WTC11 (cell line): Measurements from ENCODE around the gene AKAP1. TPM values are rescaled to one million over a fixed set of nuclear protein-coding genes. Genes with fewer than 3 reads are reported as not detected.

Experiments used
- ATAC-seq: fragments of 200-7000 bp; cut with Tn5 transposase; 2 replicates; pipeline ENCODE4 v1.10.0; 2021; ENCODE audit warnings: mild to moderate bottlenecking, moderate library complexity
- CTCF ChIA-PET: fragments of 300-600 bp; sonication (Branson Sonifier 250); formaldehyde crosslinking; loops from one replicate; lab custom pipeline; 2021; ENCODE audit warnings: antibody characterized with exemption; lab: Charles Lee
- POLR2A ChIA-PET: fragments of 350-600 bp; sonication (Branson Sonifier 250); formaldehyde crosslinking; loops from one replicate; lab custom pipeline; 2021; ENCODE audit warnings: antibody characterized with exemption; lab: Charles Lee
- DNase-seq: peaks from one replicate; pipeline ENCODE4 v3.0.0; 2021; ENCODE audit warnings: low spot score
- H3K27ac Mint-ChIP-seq: 2 replicates; pipeline ENCODE4 v1.8.0; 2021; ENCODE audit warnings: mixed read lengths
- H3K27me3 Mint-ChIP-seq: 2 replicates; pipeline ENCODE4 v1.8.0; 2021; ENCODE audit warnings: low read depth, mild to moderate bottlenecking, moderate library complexity, mixed read lengths
- H3K36me3 Mint-ChIP-seq: 2 replicates; pipeline ENCODE4 v1.8.0; 2021; ENCODE audit warnings: mixed read lengths
- H3K4me1 Mint-ChIP-seq: 2 replicates; pipeline ENCODE4 v1.8.0; 2022; ENCODE audit warnings: mixed read lengths
- H3K4me3 Mint-ChIP-seq: 2 replicates; pipeline ENCODE4 v1.8.0; 2021; ENCODE audit warnings: mild to moderate bottlenecking, moderate library complexity, mixed read lengths
- H3K9me3 Mint-ChIP-seq: 2 replicates; pipeline ENCODE4 v1.8.0; 2021; ENCODE audit warnings: mixed read lengths
- AFF4 ChIP-seq: sonication (generic); formaldehyde crosslinking; IDR thresholded peaks from 2 replicates; pipeline ENCODE4 v1.8.1; 2023; ENCODE audit warnings: mild to moderate bottlenecking, missing genetic modification reagents, borderline replicate concordance
- ATF2 ChIP-seq: sonication (generic); formaldehyde crosslinking; IDR thresholded peaks from 2 replicates; pipeline ENCODE4 v1.8.1; 2022; ENCODE audit warnings: low read depth, missing genetic modification reagents, borderline replicate concordance
- CBFB ChIP-seq: sonication (generic); formaldehyde crosslinking; IDR thresholded peaks from 2 replicates; pipeline ENCODE4 v1.8.1; 2022; ENCODE audit warnings: mild to moderate bottlenecking, low read depth, missing genetic modification reagents
- CREM ChIP-seq: sonication (generic); formaldehyde crosslinking; IDR thresholded peaks from 2 replicates; pipeline ENCODE4 v1.8.1; 2022; ENCODE audit warnings: mild to moderate bottlenecking, missing genetic modification reagents, moderate library complexity
- E2F4 ChIP-seq: sonication (generic); formaldehyde crosslinking; IDR thresholded peaks from 2 replicates; pipeline ENCODE4 v1.8.1; 2022; ENCODE audit warnings: low read depth, mild to moderate bottlenecking, moderate library complexity, missing genetic modification reagents, borderline replicate concordance
- ETV6 ChIP-seq: sonication (generic); formaldehyde crosslinking; IDR thresholded peaks from 2 replicates; pipeline ENCODE4 v1.8.1; 2022; ENCODE audit warnings: mild to moderate bottlenecking, missing genetic modification reagents
- HMGA2 ChIP-seq: fragments of 250-450 bp; sonication (Bioruptor Pico); IDR thresholded peaks from 2 replicates; pipeline ENCODE4 v1.4.0; 2021; ENCODE audit warnings: mild to moderate bottlenecking, moderate library complexity
- JUN ChIP-seq: sonication (generic); formaldehyde crosslinking; IDR thresholded peaks from 2 replicates; pipeline ENCODE4 v1.8.0; 2023; ENCODE audit warnings: mild to moderate bottlenecking, missing genetic modification reagents
- NR2C2 ChIP-seq: sonication (generic); formaldehyde crosslinking; IDR thresholded peaks from 2 replicates; pipeline ENCODE4 v1.8.0; 2022; ENCODE audit warnings: mild to moderate bottlenecking, missing genetic modification reagents
- NR3C1 ChIP-seq: sonication (generic); formaldehyde crosslinking; conservative IDR thresholded peaks from 2 replicates; pipeline ENCODE4 v1.8.1; 2023; ENCODE audit warnings: low read depth, mild to moderate bottlenecking, missing genetic modification reagents
- PREB ChIP-seq: sonication (generic); formaldehyde crosslinking; IDR thresholded peaks from 2 replicates; pipeline ENCODE4 v1.8.1; 2022; ENCODE audit warnings: mild to moderate bottlenecking, missing genetic modification reagents, moderate library complexity, borderline replicate concordance
- SOX15 ChIP-seq: fragments of 250-450 bp; sonication (Bioruptor Pico); IDR thresholded peaks from 2 replicates; pipeline ENCODE4 v1.9.0; 2021; ENCODE audit warnings: mild to moderate bottlenecking
- TEAD1 ChIP-seq: sonication (generic); formaldehyde crosslinking; IDR thresholded peaks from 2 replicates; pipeline ENCODE4 v1.8.0; 2022; ENCODE audit warnings: mild to moderate bottlenecking, missing genetic modification reagents
- ZNF121 ChIP-seq: sonication (generic); formaldehyde crosslinking; IDR thresholded peaks from 2 replicates; pipeline ENCODE4 v1.8.0; 2023; ENCODE audit warnings: missing genetic modification reagents
- ZNF396 ChIP-seq: fragments of 250-450 bp; sonication (Bioruptor Pico); IDR thresholded peaks from 2 replicates; pipeline ENCODE4 v1.8.0; 2021; ENCODE audit warnings: mild to moderate bottlenecking, moderate library complexity, borderline replicate concordance
- ZNF532 ChIP-seq: fragments of 250-450 bp; sonication (Bioruptor Pico); IDR thresholded peaks from 2 replicates; pipeline ENCODE4 v1.9.0; 2021; ENCODE audit warnings: mild to moderate bottlenecking, borderline replicate concordance
- total RNA-seq: library from RNA; stranded (reverse); gene quantifications from 3 replicates; pipeline ENCODE4 v1.2.3, GENCODE V29; 2021

AKAP1 gene
- total RNA-seq, 1 experiment from 2014 or later = 74.5 TPM

- TF ChIP-seq PREB (CRISPR knock-in tag) (no peak), AFF4 (CRISPR knock-in tag) (no peak), ZNF121 (CRISPR knock-in tag) (no peak)
- TF ChIP-seq, all 79 proteins: peak for 0
Measured at GRCh38 chr17:57164814-57165213, 79.8 kb downstream of the AKAP1 start (continued).

GRCh38 chr17:57165754-57166153 is 80.7 kb downstream of the AKAP1 start:
- Mint-ChIP-seq H3K36me3 (no peaks in the 10 kb centered on the region), H3K4me3 (no peak overlapping the region), H3K4me1 (peaks cover 29% of the 10 kb centered on the region), H3K27me3 (no peaks in the 10 kb centered on the region), H3K9me3 (peaks cover 24% of the 10 kb centered on the region)
- ATAC-seq = no peak
- DNase-seq = no peak
- ChIA-PET POLR2A (no interaction called here), CTCF (no interaction called here)
- no peak for TF ChIP-seq ZNF532 (CRISPR knock-in tag)
- TF ChIP-seq CREM = no peak
- TF ChIP-seq HMGA2 (CRISPR knock-in tag) = no peak
- no peak for TF ChIP-seq ATF2 (CRISPR knock-in tag)
- no peak for TF ChIP-seq ETV6 (CRISPR knock-in tag)
- TF ChIP-seq ZNF396 (CRISPR knock-in tag) = no peak
- no peak for TF ChIP-seq SOX15 (CRISPR knock-in tag)
- no peak for TF ChIP-seq NR2C2 (CRISPR knock-in tag)
- no peak for TF ChIP-seq NR3C1
- TF ChIP-seq E2F4 = no peak
- no peak for TF ChIP-seq CBFB (CRISPR knock-in tag)
- TF ChIP-seq JUN = no peak
- TF ChIP-seq TEAD1 (CRISPR knock-in tag) = no peak
- TF ChIP-seq, all 79 proteins: peak for 0
- H3K27ac Mint-ChIP-seq = no peak overlapping the region
